GM21528 (cell line): Measurements from ENCODE around the gene GPX4.

Source experiments
- ATAC-seq: cut with Tn5 transposase; IDR thresholded peaks from one replicate; pipeline ENCODE4 v1.9.1; 2021; ENCODE audit warnings: mild to moderate bottlenecking, moderate library complexity; ENCODE audit not compliant: unreplicated experiment, low FRiP score

GPX4 gene, protein sequence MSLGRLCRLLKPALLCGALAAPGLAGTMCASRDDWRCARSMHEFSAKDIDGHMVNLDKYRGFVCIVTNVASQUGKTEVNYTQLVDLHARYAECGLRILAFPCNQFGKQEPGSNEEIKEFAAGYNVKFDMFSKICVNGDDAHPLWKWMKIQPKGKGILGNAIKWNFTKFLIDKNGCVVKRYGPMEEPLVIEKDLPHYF

DNA sequence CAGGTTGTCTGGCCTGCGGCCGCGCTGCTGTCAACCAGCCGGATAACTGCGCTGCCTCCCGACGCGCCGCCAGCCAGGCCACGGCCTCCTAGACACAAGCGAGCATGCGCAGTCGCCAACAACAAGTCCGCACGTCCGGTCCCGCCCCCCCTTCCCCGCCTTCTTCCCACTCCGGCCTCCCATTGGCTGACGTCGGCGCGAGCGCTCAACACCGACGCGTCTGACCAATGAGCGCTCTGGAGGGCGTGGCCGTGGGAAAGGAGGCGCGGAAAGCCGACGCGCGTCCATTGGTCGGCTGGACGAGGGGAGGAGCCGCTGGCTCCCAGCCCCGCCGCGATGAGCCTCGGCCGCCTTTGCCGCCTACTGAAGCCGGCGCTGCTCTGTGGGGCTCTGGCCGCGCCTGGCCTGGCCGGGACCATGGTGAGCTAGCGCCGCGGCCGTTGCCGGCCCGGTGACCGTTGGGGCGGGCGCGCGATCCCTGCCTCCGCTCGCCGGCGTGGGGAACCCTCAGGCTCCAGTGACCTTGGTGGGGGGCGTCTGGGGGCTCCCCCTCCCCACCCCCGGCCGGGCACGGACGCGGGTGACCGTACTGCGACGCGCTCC is at the start of gene GPX4:
TSS of gene GPX4 (plus strand) at position 287 of the 603 bp plus-strand sequence. CDS start at position 337, 50 bp downstream.
- ATAC-seq, result peak; percentile 54

GRCh38 chr19:1054102-1055027 is 49.4 kb upstream of the GPX4 start:
- no peak for ATAC-seq

GRCh38 chr19:1055028-1055425 is 48.8 kb upstream of the GPX4 start:
- no peak for ATAC-seq

GRCh38 chr19:1055886-1056620 is 47.7 kb upstream of the GPX4 start:
- ATAC-seq, result no peak

- no peak for ATAC-seq
Observed at GRCh38 chr19:1057176-1057855, 46.5 kb upstream of the GPX4 start.

DNA sequence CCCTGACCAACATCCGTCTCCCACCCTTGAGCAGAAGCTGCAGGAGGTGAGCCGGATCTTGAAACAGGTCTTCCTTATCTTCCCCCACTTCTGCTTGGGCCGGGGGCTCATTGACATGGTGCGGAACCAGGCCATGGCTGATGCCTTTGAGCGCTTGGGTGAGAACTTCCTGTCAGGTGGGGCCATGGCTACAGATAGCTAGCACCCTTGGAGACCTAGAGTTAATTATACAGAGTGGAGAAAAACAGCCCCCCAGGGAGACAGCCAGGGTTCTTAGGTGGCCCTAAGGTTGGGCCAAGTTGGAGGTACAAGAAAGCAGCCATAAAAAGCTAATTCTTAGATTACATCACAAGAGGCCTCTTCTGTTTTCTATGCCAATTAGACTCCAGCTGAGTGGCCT is 45.7 kb upstream of the GPX4 start:
- no peak for ATAC-seq

DNA sequence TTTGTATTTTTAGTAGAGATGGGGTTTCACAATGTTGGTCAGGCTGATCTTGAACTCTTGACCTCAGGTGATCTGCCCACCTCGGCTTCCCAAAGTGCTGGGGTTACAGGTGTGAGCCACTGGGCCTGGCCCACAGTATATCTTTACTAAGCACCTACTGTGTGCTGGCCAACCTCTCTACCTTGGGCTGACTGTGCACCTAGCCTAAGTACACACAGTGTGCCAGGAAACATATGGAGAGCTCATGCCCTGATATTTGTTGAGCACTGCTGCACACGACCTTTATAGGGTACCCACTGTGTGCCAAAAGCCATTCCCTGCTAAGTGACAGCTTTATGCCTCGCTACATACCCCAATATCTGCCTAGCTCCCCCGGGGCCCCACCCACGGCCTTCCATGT is 43.1 kb upstream of the GPX4 start:
- no peak for ATAC-seq

GRCh38 chr19:1061987-1062386 is 41.8 kb upstream of the GPX4 start:
- no peak for ATAC-seq

DNA sequence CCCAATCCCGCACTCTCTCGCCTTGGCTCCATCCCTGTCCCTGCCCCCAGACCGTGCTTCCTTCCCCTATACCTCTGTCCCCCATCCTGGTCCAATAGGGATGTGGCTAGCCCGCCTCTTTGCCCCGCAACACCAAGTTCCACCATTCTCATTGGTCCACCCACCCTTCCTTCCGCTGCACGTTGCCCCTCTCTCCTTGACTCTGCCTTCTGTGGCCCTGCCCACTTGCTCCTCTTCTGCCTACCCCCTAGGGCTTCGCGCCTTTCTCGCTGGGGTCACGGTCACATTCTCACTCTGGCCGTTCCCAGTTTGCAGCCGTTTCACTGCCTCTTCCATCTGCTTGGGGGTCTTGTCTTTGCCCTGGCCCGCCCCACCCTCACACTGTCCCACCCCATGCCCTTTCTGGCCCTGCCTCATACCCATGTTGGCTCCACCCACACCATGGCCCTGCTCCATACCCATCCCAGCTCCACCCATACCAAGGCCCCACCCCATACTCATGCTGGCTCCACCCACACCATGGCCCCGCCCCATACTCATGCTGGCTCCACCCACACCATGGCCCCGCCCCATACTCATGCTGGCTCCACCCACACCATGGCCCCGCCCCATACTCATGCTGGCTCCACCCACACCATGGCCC is 41.3 kb upstream of the GPX4 start:
- no peak for ATAC-seq

- ATAC-seq, result no peak
Observed at GRCh38 chr19:1063030-1063908, 40.5 kb upstream of the GPX4 start.

DNA sequence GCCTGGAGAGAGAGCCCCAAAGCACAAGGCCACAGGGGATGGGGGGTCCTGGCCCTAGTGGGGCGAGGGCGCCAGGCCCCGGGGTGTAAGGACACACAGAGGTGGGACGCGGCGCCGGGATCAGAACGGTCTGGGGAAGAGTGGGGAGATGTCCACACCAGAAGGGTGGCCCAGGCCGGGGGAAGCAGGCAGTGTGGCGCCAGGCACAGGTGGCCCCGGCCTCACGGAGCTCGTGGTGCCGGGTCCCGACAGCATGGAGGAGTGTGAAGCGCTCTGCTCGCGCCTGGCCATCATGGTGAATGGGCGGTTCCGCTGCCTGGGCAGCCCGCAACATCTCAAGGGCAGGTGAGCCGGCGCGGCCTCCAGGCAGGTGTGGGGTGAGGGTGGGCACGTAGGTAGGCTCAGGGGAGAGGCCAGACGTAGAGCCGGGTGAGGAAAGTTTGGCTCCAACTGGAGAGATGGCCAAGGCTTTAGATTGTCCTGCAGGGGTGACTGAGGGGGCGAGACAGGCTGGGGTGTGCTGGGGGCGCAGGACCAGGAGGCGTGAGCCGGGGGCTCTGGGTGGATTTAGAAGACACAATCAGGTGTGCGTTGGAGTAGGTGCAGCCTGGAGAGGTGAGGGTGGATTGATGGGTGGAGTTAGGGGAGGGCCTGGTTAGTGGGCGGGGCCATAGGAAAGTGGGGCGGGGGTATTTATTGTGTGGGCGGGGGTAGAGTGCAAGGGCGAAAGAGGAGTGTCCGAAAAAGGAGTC is 39.7 kb upstream of the GPX4 start:
- ATAC-seq, result no peak

DNA sequence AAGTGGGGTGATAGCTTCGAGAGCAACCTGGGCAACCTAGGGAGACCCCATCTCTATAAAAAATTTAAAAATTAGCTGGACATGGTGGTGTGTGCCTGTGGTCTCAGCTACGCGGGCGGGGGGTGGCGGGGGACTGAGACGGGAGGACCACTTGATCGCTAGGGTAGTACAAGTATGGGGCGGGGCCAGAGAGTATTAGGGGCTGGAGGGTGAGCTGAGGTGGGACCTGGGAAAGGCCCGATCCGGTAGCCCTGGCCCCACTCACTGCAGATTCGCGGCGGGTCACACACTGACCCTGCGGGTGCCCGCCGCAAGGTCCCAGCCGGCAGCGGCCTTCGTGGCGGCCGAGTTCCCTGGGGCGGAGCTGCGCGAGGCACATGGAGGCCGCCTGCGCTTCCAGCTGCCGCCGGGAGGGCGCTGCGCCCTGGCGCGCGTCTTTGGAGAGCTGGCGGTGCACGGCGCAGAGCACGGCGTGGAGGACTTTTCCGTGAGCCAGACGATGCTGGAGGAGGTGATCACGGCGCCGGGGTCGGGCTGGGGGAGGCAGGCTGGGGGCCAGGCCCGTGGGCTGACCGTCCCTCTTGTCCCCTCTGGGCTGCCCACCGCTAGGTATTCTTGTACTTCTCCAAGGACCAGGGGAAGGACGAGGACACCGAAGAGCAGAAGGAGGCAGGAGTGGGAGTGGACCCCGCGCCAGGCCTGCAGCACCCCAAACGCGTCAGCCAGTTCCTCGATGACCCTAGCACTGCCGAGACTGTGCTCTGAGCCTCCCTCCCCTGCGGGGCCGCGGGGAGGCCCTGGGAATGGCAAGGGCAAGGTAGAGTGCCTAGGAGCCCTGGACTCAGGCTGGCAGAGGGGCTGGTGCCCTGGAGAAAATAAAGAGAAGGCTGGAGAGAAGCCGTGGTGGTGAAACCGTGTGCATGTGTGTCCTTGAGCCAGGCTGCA is 38.9 kb upstream of the GPX4 start:
- ATAC-seq, result no peak

- no peak for ATAC-seq
Observed at GRCh38 chr19:1065606-1066109, 38.1 kb upstream of the GPX4 start.

GRCh38 chr19:1066251-1066747 is 37.5 kb upstream of the GPX4 start:
- ATAC-seq, result no peak

DNA sequence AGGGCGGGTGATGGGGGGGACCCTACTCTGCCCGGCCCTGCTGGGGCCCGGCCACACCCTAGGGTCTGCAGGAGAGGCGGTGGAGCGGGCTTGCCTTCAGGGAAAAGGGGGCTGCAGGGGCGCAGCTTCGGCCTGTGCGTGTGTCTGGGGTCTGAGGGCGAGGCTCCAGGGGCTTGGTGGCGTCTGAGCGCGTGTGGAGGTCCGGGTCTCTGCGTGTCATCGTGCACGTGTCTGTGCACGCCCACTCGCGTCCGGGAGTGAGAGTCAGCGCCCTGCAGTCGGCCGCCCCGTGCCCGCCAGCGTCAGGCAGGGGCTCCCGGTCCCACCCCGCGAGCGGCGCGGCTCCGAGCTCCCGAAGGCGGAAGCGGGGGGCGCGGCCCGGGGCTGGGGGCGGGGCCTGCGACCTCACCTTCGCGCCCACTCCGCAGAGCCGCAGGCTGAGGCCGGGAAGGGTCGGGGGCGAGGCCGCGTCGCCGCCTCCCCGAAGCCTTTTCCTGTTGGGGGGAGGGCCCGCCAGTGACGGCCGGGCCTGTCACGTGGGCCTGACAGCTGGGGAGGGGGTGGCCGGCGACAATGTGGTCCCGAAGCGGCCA is 37.0 kb upstream of the GPX4 start, which contains the start of gene ARHGAP45:
TSS of gene ARHGAP45 (plus strand) at position 420 of the 593 bp plus-strand sequence. CDS start 239 bp downstream, outside the sequence.
- no peak for ATAC-seq

DNA sequence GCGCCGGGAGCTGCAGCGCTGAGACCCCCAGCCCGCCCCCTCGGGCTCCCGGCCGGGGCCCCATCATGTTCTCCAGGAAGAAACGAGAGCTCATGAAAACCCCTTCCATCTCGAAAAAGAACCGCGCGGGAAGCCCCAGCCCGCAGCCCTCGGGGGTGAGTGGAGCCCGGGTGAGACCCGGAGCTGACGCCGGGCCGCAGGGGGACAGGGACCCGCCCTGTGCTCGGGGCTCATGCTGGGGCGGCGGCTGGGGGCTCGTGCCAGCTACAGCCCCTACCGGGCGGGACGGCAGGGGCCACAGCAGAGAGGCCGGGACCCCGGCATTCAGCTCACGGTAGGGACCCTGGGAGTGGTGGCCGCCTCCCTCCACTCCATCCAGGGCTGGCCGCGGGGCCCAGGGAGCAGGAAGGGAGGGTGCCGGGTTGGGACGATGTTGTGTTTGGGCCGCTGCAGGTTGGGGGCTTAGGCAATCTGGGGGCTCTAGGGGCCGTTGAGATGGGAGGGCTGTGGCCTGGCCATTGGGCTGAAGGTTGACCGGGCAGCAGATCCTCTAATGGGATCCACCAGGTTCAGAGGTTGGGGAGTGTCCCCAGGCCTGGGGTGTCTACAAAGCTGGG is 36.3 kb upstream of the GPX4 start:
- ATAC-seq, result no peak
